Occipital lobe (tissue), 2 donors: Measurements from ENCODE around the gene ENC1. TPM values are rescaled to one million over a fixed set of nuclear protein-coding genes. Genes with fewer than 3 reads are reported as not detected.

Experiments used
- DNase-seq: peaks from one replicate; lab custom pipeline; 2025; lab: John Stamatoyannopoulos, UW
- total RNA-seq: library from RNA; depleted of rRNA; stranded (reverse); fragments of >200 nt; gene quantifications from one replicate; pipeline ENCODE4 v1.2.3, GENCODE V29; 2014

The ENC1 gene
- total RNA-seq, 1 donor from 2014 or later: 1,378 TPM

GRCh38 chr5:74608736-74609601, 31.6 kb downstream of the ENC1 start:
- no peak for DNase-seq

- DNase-seq: no peak
Observed at GRCh38 chr5:74605759-74606158, 34.8 kb downstream of the ENC1 start.

GRCh38 chr5:74603376-74603775, 37.2 kb downstream of the ENC1 start:
- no peak for DNase-seq

GRCh38 chr5:74599148-74599547, 41.4 kb downstream of the ENC1 start:
- no peak for DNase-seq

- DNase-seq: no peak
Observed at GRCh38 chr5:74598731-74599130, 41.8 kb downstream of the ENC1 start.

GRCh38 chr5:74596927-74597326, 43.6 kb downstream of the ENC1 start:
- no peak for DNase-seq

- DNase-seq: no peak
Observed at GRCh38 chr5:74595143-74595925, 45.2 kb downstream of the ENC1 start.

- no peak for DNase-seq
Observed at GRCh38 chr5:74594137-74595040, 46.1 kb downstream of the ENC1 start.

GRCh38 chr5:74589204-74590056, 51.1 kb downstream of the ENC1 start:
- DNase-seq: no peak

- DNase-seq: no peak
Observed at GRCh38 chr5:74588415-74588814, 52.1 kb downstream of the ENC1 start.

GRCh38 chr5:74587890-74588289, 52.6 kb downstream of the ENC1 start:
- DNase-seq: no peak

GRCh38 chr5:74587300-74587699, 53.2 kb downstream of the ENC1 start:
- DNase-seq: no peak

GRCh38 chr5:74586856-74587255, 53.7 kb downstream of the ENC1 start:
- no peak for DNase-seq

- no peak for DNase-seq
Observed at GRCh38 chr5:74582853-74583252, 57.7 kb downstream of the ENC1 start.

GRCh38 chr5:74581988-74582365, 58.6 kb downstream of the ENC1 start:
- no peak for DNase-seq

GRCh38 chr5:74580729-74581109, 59.8 kb downstream of the ENC1 start:
- DNase-seq: no peak

GRCh38 chr5:74579215-74579614, 61.3 kb downstream of the ENC1 start:
- DNase-seq: no peak

GRCh38 chr5:74578356-74579044, 62.0 kb downstream of the ENC1 start:
- no peak for DNase-seq
